ENCODE results near the gene PRDM9. TPM values are rescaled to one million over a fixed set of nuclear protein-coding genes. Genes with fewer than 3 reads are reported as not detected.

The PRDM9 gene
- total and polyA plus RNA-seq, 2 donors (not counting 3 experiments of a cell fraction or from before 2014, with no cell fraction given) = not detected

GRCh38 chr5:23523998-23524397 lies 16.6 kb downstream of the PRDM9 start:
- CTCF ChIA-PET = no interaction called here

More at GRCh38 chr5:23523998-23524397, 16.6 kb downstream of the PRDM9 start:
- DNase-seq (ENCODE audit: low read depth, low spot score) = no peak
- no peaks in the 10 kb centered on the region for H4K20me1 ChIP-seq (replicated peaks; ENCODE audit: control insufficient read depth, extremely low read depth, insufficient read depth, low read length)
- dilution Hi-C loops (cut with MboI; ENCODE audit: extremely low pct_ligation_motif_present, low sequenced_read_pairs) (no loop called here), intact Hi-C loops (cut with micrococcal nuclease) (no loop called here)
- H3K4me2 ChIP-seq (ENCODE audit: insufficient read depth, low read length) = no peak overlapping the region
- no peak overlapping the region for H3K9ac ChIP-seq (replicated peaks; ENCODE audit: extremely low read depth, insufficient read depth, low read length)
- no peaks in the 10 kb centered on the region for H3K9me1 ChIP-seq (replicated peaks; ENCODE audit: control insufficient read depth, extremely low read depth, insufficient read depth, low read length)
- TF ChIP-seq GATA2 (IDR thresholded peaks at IDR 0.05; ENCODE audit: insufficient read depth, insufficient read length, low read depth, low read length) (no peak), POLR2A (IDR thresholded peaks at IDR 0.05; ENCODE audit: low read depth, low read length) (no peak), EZH2 (IDR thresholded peaks at IDR 0.05; ENCODE audit: borderline replicate concordance, low read depth, low read length, severe bottlenecking) (no peak), JUN (IDR thresholded peaks at IDR 0.05; ENCODE audit: borderline replicate concordance, insufficient read depth, insufficient read length, low read depth) (no peak), MYC (IDR thresholded peaks at IDR 0.05; ENCODE audit: low read depth, low read length) (no peak), FOS (IDR thresholded peaks at IDR 0.05; ENCODE audit: borderline replicate concordance, insufficient read depth, low read length) (no peak), POLR2AphosphoS5 (IDR thresholded peaks at IDR 0.05; ENCODE audit: insufficient read depth, low read depth, low read length) (no peak)
- TF ChIP-seq, protein P1, sequence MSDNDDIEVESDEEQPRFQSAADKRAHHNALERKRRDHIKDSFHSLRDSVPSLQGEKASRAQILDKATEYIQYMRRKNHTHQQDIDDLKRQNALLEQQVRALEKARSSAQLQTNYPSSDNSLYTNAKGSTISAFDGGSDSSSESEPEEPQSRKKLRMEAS (IDR thresholded peaks at IDR 0.05; ENCODE audit: insufficient read depth, insufficient read length) = no peak
- TF ChIP-seq, protein P2, sequence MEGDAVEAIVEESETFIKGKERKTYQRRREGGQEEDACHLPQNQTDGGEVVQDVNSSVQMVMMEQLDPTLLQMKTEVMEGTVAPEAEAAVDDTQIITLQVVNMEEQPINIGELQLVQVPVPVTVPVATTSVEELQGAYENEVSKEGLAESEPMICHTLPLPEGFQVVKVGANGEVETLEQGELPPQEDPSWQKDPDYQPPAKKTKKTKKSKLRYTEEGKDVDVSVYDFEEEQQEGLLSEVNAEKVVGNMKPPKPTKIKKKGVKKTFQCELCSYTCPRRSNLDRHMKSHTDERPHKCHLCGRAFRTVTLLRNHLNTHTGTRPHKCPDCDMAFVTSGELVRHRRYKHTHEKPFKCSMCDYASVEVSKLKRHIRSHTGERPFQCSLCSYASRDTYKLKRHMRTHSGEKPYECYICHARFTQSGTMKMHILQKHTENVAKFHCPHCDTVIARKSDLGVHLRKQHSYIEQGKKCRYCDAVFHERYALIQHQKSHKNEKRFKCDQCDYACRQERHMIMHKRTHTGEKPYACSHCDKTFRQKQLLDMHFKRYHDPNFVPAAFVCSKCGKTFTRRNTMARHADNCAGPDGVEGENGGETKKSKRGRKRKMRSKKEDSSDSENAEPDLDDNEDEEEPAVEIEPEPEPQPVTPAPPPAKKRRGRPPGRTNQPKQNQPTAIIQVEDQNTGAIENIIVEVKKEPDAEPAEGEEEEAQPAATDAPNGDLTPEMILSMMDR (IDR thresholded peaks at IDR 0.05; ENCODE audit: extremely low read depth in 1 of 2, insufficient read depth in 1 of 2, low read depth in 1 of 2, low read length in 2 of 2) = no peak
- no peak overlapping the region for H3K27ac ChIP-seq (ENCODE audit: insufficient read depth, low read depth, low read length)
- POLR2A ChIA-PET = no interaction called here
- H3K27me3 ChIP-seq (ENCODE audit: control insufficient read depth in 2 of 2, insufficient read depth in 2 of 2, low read length in 2 of 2) = no peaks in the 10 kb centered on the region
- H3K36me3 ChIP-seq (ENCODE audit: control insufficient read depth in 2 of 2, extremely low read depth in 1 of 2, insufficient read depth in 2 of 2, low read length in 2 of 2) = no peaks in the 10 kb centered on the region
- no peak for FAIRE-seq
- no peak overlapping the region for H2AFZ ChIP-seq (ENCODE audit: low read depth, low read length)
- H3K9me3 ChIP-seq (replicated peaks; ENCODE audit: control insufficient read depth, insufficient read depth, low read length) = no peaks in the 10 kb centered on the region
- BruUV-seq (replicated peaks) = no TSS peak
- H3K4me1 ChIP-seq (ENCODE audit: control insufficient read depth, extremely low read depth, insufficient read depth, low read length) = no peaks in the 10 kb centered on the region
- H3K4me3 ChIP-seq (replicated peaks in 1 of 3; ENCODE audit: insufficient read depth in 1 of 3, low read depth in 1 of 3, low read length in 3 of 3) = no peak overlapping the region
- no peaks in the 10 kb centered on the region for H3K79me2 ChIP-seq (ENCODE audit: control insufficient read depth, insufficient read depth, low read length)
